ENCODE data around the gene BLVRB.

The BLVRB gene

DNA sequence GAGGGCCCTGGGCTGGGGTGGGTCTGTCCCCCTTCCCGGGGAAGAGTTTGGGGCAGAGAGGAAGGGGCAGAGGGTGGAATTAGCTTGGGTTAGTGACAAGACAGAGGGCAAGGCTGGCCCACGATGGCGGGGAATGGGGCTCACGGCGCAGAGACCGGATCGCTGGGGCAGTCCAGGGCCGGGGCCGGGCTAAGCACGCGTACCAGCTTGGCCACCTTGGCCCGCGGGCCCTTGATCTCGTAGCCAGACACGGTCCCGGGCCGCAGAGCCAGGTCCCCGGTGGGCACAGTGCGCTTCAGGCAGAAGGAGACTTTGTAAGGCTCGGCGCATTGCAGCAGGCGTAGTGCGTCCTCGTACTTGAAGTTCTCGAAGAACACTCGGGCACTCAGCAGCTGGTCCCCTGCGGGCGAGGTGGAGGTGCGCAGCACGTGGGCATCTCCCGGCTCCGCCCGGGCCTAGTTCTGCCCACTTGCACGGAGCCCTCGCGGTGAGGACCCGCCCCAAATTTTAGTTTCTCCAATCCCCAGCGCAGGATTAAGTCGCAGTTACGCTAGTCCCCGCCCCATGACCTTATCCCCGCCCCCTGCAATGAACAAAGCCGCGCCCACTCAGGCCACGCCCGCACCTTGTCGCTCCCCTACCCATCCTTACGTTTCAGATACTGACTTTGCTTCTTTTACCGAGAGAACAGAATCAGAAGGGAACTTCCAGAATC is 67.0 kb downstream of the BLVRB start:
- DNase-seq, result no peak
